Activated T-helper 1 cell treated with anti-CD3 and anti-CD28 coated beads, Interleukin-2, amount 50 U/mL, for 16 hours (primary cell): ENCODE results near the gene KRT79.
"Not testable (repeated sequence)": the region's sequence is repeated elsewhere in the genome, so short reads cannot be mapped to it uniquely, and the experiment has no call there.

ENCODE experiments used
- DNase-seq, 2 donors: peaks; one replicate each; pipeline ENCODE4 v3.0.0-alpha.2; 2020; ENCODE audit warnings: low read depth in 1 of 2, low spot score in 1 of 2

KRT79 gene

DNA sequence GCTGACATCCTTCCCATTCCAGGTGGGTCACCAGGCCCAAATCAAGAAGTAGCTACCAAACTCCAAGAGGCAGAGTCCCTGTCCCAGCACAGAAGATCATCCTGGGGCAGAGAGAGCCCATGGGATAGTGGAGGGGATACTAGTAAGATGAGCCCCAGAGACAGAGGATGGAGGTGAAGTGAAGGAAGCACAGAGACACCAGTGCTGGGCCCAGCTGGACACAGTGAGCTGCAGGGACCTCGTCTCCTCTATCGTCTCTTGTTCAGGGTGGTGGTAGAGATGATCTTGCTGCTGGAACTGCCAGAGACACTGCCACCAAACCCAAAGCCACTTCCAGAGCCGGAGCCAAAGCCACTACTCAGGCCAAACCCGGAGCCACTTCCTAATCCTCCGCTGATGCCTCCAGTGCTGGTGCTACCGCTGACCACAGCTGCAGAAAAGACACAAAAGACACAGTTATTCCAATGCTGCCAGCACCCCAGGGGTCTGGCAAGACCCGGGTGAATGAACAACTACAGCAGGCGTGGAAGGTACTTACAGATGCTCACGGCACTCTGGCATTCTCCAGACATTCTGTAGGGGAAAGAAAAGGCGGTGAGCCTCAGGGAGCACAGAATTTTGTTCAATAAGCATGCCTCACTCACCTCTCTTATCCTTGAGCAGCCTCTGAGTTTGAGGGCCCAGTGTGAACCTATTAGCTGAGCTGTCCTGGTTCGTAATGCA, 27.1 kb downstream of the KRT79 start:
- no peak for DNase-seq

DNA sequence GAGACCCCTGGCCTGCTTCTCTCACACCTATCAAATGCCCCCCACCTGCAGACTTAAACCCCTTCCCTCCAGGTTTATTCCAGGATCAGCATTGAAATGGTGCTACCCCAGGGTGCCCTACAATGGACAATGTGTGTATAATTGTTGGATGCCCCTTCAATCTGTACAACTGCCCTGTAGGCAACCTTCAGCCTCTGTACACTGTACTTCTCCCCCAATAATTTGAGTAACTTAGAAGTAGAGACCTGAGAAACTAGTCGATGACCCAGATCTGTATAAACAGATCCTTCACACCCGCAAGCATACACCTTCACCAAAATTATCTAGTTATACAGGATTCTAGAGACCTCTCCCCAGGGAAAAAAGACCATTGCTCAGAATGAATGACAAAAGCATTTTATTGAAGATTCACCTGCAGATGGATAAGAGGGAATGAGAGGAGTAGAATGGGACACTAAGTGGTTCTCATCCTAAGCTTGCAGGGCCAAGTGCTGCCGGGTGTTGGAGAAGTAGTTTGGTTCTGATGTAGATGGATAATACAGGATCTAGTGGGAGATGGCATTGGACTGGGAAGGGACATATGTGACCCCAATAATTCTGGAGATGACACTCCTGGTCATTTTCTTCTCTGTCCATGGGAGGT, 27.8 kb downstream of the KRT79 start:
- no peak for DNase-seq

DNA sequence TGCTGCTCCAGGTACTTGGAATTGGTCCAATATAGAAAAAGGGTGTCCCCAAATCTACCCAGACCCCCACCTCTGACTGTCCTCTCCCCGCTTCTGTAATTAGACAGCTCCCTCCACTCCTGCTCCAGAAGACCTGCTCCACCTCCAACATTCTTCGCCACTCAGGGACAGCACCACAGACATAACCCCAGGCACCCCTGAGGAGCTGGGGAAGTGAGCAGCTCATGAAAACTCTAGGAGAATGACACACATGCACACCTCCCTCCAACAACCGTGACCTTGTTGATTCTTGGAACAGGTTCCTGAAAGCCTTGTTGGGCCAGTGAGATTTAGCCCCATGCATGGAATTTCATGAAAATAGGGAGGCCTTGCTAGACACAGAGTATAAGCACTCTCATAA, 28.4 kb downstream of the KRT79 start:
- no peak for DNase-seq

DNA sequence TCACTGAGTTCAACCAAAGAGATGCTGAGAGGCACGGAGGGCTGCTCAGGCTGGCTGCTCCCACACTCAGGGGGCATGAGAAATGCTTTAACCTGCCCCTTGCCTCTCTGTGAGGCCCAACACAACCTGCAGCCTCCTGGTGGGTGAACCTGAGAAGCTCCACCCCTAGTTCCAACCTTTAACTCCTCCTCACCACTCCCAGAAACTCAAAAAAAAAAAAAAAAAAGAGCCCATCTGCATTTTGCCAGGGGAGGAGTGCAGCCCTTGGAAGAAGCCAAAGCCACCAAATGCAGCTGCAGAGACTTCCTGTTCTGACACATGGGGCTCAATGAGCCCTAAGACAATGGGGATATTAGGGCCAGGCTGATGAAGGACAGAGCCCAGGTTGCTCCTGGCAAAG, 29.1 kb downstream of the KRT79 start:
- DNase-seq: no peak

DNA sequence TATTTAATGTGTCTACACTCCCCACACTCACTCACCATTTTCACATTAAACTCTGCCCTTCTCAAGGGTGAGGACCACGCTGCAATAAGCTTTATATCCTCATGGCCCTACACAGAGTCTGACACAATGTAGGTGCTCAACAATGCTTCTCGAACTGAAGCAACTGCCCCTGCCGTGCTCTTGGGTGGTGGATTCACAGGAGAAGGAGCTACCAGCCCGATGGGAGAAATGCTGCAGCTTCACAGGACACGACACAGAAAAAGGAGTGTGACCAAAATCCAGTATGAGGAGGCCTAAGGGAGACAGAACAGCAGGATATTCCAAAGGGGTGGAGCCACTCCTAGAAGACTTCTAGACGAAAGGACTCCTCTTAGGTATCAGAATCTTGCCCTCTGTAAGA, 31.7 kb downstream of the KRT79 start:
- no peak for DNase-seq

DNA sequence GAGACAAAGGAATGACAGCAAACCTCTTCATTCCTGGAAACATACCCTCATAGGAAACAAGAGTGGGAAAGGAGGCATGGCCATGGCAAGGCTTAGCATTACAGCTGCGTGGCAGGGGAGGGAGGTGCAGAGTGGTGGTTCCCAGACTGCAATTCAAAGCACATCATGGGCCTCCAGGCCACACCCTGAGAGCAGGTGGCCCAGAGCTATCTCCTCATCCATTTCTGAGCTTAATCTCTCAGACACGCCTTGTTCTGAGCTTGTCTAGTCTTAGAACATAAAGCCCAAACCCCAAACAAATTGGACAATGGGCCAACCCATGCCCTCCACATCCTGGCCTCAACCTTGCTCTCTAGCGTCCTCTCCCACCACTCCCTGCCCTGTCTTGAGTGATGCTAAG, 32.3 kb downstream of the KRT79 start:
- no peak for DNase-seq

DNA sequence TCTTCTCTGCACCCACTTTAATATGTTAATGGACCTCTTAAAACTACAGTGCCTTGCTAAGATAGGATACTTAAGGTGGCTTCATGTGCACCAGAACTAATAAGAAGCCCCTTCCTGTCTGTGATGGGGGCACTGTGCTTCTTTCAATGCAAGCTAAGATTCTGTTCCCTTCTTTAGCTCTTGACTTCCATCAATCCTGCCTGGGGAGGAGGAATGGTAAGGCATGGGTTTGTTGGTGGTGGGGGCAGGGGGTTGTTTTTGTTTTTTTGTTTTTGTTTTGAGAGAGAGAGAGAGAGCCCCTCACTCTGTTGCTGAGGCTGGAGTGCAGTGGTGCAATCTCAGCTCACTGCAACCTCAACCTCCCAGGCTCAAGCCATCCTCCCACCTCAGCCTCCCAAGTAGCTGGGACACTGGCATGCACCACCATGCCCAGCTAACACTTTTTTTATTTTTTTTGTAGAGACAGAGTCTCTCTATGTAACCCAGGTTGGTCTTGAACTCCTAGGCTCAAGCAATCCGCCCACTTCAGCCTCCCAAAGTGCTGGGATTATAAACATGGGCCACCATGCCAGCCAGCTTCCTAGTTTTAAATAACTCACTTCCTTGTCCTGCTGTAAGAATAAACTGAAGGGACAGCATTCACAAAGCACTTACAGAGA, 33.7 kb downstream of the KRT79 start:
- DNase-seq: no peak

DNA sequence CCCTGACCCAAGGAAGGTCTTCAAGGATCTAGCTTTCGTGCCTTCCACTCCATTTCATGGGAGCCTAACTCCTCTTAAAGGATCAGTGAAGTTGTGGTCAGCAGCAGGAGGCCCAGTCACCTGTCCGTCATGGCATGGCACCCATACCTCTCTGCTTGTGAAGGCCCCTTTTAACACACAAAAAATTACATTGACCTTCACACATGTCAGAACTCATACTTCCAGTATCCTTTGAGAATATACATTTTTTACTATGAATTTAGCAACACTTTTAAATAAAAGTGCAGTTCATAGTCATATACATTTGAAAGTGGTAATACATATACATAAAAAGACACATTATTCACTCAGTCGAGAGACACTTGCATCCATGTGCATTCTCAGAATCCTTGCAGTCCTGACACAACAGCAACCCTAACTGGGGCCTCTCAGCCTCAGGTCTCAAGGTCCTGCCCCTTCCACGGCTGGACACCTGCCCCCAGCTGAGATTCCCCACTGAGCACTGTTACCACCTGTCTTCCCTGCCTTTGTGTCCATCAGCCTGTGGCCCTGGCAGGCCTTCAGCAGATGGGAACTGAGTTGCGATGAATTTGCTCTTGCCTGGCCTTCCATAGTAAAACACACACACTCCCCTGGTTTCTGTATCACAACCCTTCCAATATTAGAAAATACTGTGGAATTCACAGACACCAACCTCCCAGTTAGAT, 34.5 kb downstream of the KRT79 start:
- no peak for DNase-seq

DNA sequence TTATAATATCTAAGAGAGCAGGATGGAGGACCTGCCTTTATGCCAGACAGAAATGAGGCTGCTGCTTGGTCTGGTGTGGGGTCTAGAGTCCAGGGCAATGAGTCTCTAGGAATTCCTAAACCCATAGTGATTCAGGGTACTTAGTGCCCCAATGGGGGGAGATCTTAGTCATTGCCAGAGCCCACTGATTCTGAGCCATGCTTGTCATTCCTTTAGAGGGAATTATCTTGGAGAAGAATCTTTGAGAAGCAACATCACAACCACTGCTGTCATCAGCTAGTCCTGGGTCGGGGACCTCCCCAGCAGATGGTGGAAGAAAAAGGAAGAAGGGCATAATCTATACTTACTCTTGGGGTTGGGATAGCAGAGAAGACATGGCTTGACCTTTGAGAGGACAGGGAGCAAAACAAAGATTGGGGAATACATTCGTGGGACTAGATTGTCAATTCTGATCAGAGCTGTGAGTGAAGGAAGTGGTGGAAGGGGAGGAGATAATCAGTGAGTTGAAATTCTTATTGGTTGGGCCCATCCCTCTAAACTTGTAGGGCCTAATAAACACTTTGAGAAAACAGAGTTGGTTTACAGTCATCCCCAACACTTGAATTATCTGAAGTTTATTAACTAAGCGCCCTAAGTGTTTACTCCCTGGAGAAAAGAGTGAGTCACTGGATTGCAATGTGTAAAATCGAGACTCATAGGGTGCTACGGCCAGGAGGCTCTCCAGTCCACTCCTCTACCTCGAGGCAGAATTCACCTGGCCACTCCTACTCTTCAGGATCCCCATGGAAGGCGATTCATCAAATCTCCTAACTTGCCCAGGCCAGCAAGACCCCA, 35.2 kb downstream of the KRT79 start:
- no peak for DNase-seq

DNA sequence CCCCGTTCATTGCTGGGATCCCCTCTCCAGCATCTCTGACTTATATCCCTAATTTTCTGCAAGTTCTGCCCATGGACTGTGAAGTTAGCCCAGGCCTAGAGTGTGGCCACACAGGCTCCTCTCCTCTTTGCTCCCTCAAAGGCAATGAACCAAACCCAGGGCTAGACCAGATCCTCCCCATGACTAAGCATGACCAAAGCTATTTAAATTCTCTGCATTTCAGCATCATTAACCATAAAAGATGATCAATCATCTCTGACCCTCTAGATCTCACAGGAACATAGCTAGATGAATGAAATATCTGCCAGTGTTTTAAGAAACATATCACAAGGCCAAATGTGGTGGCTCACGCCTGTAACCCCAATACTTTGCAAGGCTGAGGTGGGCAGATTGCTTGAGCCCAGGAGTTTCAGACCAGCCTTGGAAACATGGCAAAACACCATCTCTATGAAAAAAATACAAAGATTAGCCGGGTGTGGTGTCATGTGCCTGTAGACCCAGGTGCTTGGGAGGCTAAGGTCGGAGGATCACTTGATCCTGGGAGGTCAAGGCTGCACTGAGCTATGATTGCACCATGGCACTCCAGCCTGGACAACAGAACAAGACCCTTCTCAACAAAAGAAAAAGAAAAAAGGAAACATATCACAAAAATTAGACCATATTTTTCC, 36.0 kb downstream of the KRT79 start:
- no peak for DNase-seq

DNA sequence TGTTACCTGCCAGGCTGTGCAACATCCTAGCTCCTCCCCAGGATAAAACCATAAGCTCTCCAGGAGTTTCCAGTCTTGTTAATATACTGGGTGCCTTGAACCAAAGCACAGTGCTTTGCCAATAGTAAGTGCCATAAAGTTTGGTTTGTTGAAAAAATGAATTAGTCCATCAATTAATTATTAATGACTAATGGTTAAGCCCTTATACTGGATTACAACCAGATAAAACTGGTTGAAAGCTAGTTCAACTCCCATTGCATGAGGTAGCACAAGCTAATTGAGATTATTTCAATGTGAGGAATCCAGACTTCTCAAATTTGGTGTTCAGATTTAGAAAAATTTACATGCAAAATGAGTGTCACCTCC, 36.6 kb downstream of the KRT79 start:
- no peak for DNase-seq

DNA sequence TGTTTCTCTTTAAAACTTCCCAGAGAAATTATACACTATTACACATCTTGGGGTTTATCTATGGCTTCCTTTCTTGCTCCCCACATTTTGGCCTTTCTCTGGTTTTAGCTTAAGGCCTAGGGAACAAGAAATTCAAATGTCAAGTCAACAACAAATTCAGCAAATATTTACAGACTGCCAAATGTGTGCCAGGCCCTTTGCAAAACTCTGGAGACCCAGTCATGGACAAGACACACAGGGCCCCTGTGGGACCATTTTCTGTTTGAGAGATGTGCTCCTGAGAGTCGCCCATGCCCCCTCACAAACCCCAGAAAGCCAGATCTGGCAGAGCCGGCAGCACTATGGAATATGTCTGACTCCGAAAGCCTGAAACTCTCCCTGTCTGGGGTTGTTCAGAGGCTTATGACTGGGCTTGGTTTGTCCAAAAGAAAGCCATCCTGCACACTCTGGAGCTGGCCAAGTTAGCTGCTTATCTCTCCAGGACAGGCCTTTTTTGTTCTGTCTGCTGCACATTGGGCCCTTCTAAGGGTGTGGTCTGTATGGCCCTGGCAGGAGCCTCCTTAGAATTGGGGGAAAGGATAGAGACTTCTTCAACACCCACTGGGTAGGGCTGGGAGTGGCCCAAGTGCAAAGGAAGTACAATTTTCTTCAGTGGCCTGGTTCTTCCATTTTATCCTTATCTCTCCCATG, 37.1 kb downstream of the KRT79 start:
- DNase-seq: no peak

DNA sequence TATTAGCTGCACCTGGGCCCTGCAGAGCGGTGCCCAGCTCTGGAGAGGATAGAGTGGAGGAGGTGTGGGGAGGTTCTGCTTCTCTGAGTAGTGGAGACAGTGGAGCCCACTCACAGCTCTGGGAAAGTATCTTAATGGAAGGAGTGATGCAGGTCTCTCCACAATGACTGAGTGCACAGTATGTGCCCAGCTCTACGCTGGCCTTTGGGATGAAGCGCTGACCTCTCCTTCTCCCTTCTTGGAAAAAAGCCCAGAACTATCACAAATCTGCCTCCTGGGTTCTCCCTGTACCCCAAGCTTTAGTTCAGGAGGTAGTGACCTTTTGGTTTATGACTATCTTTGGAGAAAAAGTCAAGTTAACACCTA, 37.7 kb downstream of the KRT79 start:
- DNase-seq: no peak

DNA sequence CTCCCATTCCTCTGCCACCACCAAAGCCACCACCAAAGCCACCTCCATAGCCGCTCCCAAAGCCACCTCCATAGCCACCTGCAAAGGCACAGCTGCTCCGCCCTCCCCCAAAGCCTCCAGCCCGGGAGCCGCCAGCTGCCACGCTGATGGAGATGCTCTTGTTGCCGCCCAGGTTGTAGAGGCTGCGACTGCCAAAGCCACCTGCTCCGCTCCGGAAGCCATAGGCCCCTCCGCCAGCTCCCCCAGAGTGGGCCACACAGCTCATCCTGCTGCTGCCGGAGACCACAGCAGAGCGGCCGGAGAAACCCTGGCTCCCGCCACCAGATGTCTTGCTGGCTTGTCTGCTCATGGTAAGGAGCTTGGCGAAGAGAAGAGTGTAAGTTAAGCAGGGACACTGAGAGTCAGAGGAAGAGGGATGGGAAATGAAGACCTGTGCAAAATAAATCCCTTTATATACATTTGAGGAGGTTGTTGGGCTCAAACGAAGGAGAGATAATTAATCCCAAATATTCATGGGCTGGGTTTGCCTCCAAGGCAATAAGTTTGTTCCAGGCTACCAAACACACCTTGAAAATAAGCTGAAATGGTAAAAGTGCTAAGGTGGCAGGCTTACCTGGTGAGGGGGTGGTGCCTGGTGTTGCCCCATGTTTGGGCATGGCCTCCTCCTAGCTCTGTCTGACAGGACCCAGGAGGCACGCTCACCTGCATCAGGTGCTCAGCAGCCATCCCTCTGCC, 38.2 kb downstream of the KRT79 start, which contains the start of gene KRT3:
Gene KRT3, minus strand, starts transcription at position 424 of the 735 bp plus-strand sequence. Its CDS starts 75 bp downstream, at position 349.
- DNase-seq: no peak

DNA sequence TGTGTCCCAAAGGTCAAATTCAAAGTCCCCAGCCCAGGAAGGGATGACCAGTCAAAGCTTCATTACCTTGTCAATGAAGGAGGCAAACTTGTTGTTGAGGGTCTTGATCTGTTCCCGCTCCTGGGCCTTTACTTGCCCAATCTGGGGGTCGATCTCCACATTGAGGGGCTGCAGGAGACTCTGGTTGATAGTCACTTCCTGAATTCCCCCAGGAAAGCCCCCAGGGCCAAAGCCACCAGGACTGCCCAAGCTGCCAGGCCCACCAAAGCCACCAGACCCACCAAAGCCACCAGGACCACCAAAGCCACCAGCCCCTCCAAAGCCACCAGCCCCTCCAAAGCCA, 38.8 kb downstream of the KRT79 start:
- not testable (repeated sequence) for DNase-seq

DNA sequence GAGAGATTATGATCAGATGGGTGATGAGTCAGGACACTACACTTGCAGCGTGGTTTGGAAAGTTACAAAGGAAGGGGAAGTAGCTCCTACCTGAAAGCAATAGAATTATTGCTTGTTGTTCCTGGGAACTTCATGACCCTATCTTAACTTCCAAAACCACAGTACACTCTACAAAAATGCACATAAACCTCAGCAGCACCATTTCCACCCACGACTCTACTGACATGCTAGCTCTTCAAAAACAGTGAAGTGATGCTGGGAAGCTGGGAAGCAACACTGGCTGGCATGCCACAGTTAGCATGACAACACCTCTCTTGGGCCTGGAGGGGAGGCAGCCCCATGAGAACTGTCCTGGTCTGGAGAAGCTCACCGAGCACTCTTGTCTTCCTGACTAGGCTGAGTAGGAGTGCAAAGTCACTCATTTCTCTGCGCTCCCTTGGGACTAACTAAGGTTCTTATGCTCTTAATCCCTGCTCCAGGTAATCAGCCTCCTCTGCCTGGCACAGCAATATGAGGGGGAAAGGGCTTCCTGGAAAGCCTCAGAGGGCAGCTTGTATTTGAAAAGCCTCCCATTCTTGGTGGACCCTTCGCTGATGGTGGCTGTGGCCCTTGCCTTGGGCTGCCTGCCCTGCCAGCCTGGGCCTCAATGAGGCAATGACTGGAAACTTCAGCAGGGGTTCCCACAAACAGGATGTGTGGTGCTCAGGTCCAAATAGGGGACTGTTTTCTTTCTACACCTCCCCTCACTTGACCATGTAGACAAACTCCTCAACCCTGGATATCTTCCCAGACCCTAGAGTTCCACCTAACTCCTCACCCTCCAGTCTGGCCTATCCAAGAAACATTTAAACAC, 39.4 kb downstream of the KRT79 start:
- DNase-seq: no peak

DNA sequence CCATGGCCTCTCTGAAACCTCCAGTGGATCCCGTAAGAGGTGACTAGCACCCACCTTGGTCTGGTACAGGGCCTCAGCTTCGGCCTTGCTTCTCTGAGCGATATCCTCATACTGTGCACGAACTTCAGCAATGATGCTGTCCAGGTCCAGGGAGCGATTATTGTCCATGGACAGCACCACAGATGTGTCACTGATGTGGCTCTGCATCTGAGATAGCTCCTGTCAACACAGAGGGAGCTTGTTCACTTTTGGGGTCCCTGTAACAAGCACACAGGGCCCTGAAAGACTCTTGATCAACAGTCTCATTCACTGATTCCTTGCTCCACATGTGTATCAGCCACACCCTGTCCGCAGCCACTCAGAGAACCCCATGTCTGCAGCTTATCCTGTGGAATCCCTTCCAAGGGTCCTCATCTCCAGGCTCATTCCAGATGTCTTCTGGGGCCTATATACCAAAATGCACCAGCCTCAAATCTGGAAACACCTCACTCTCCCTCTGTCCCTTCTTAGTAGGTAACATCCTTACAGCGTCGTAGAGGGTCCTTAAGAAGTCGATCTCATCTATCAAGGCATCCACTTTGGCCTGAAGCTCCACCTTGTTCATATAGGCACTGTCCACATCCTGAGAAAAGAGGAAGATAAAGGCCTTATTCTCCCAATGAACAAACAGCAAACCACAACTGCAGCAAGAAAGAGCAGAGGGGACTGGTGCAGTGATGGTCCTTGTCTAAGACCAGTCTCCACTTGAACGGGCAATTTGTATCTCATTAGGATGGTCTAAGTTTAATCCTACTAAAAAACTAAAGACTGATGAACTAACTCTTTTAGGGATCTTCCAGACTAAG, 41.7 kb downstream of the KRT79 start:
- no peak for DNase-seq
